Activated naive CD4-positive, alpha-beta T cell treated with anti-CD3 and anti-CD28 coated beads, Interleukin-2, amount 50 U/mL, for 72 hours (primary cell): ENCODE measurements around the gene BTAF1. TPM values are rescaled to one million over a fixed set of nuclear protein-coding genes. Genes with fewer than 3 reads are reported as not detected.
"Not testable (repeated sequence)": the region's sequence is repeated elsewhere in the genome, so short reads cannot be mapped to it uniquely, and the experiment has no call there.

ENCODE experiments used
- ATAC-seq, 2 donors: fragments of 150-1000 bp; cut with Tn5 transposase; 2 replicates each; pipeline ENCODE4 v1.10.0; 2021; ENCODE audit warnings: mild to moderate bottlenecking in 2 of 2, moderate library complexity in 2 of 2
- DNase-seq, 2 donors: peaks; one replicate each; pipeline ENCODE4 v3.0.0; 2021 to 2022; ENCODE audit warnings: low spot score in 2 of 2
- H3K27ac Mint-ChIP-seq, 2 donors: one replicate each; pipeline ENCODE4 v1.8.0; 2022; ENCODE audit warnings: mild to moderate bottlenecking in 2 of 2, mixed read lengths in 2 of 2
- H3K36me3 Mint-ChIP-seq, 2 donors: one replicate each; pipeline ENCODE4 v1.8.0; 2022; ENCODE audit warnings: mixed read lengths in 2 of 2
- H3K9me3 Mint-ChIP-seq, 2 donors: one replicate each; pipeline ENCODE4 v1.8.0; 2022; ENCODE audit warnings: mixed read lengths in 2 of 2
- total RNA-seq, 2 donors: library from RNA; stranded (reverse); gene quantifications; one replicate each; pipeline ENCODE4 v1.2.3, GENCODE V29; 2022

The BTAF1 gene
- 10 to 100 TPM; 72.9 to 74.2 TPM for total RNA-seq

- no peaks in the 10 kb centered on the region for H3K9me3 Mint-ChIP-seq
- ATAC-seq: peak; percentile 98 to 99
- H3K36me3 Mint-ChIP-seq: peaks cover 18 to 28% of the 10 kb centered on the region in 2 donors
- H3K27ac Mint-ChIP-seq: peak within 1 kb of the TSS; percentile 99 to 100
- DNase-seq: peak; percentile 83 to 90
Observed at GRCh38 chr10:91923371-91924211, at the start of gene BTAF1. BTAF1 (plus strand) TSS chr10:91923770; CDS start chr10:91924077, 307 bp downstream.

- DNase-seq: no peak
- H3K27ac Mint-ChIP-seq: peak overlapping the region in 1 of 2 donors; percentile 12
Observed at GRCh38 chr10:91875156-91875555, 48.4 kb upstream of the BTAF1 start.

GRCh38 chr10:91875779-91876178 is 47.8 kb upstream of the BTAF1 start:
- no peak for DNase-seq
- peak; percentile 41 to 65 for ATAC-seq
- Mint-ChIP-seq H3K36me3 (no peaks in the 10 kb centered on the region), H3K9me3 (no peaks in the 10 kb centered on the region), H3K27ac (no peak overlapping the region)

More at GRCh38 chr10:91875156-91875555, 48.4 kb upstream of the BTAF1 start:
- no peak for ATAC-seq
- no peaks in the 10 kb centered on the region for H3K36me3 Mint-ChIP-seq
- H3K9me3 Mint-ChIP-seq: no peaks in the 10 kb centered on the region

GRCh38 chr10:91879515-91880170 is 43.9 kb upstream of the BTAF1 start:
- DNase-seq (no peak), ATAC-seq (no peak)
- no peaks in the 10 kb centered on the region for H3K36me3 Mint-ChIP-seq
- H3K9me3 Mint-ChIP-seq: no peaks in the 10 kb centered on the region
- H3K27ac Mint-ChIP-seq: no peak overlapping the region

- Mint-ChIP-seq H3K27ac (no peak overlapping the region), H3K36me3 (no peaks in the 10 kb centered on the region)
Observed at GRCh38 chr10:91880310-91880709, 43.3 kb upstream of the BTAF1 start.

GRCh38 chr10:91883549-91884444 is 39.8 kb upstream of the BTAF1 start:
- no peak for DNase-seq
- no peaks in the 10 kb centered on the region for H3K9me3 Mint-ChIP-seq
- no peak for ATAC-seq
- H3K27ac Mint-ChIP-seq: no peak overlapping the region
- H3K36me3 Mint-ChIP-seq: peaks cover 0 to 4% of the 10 kb centered on the region in 2 donors

More at GRCh38 chr10:91880310-91880709, 43.3 kb upstream of the BTAF1 start:
- DNase-seq (no peak), ATAC-seq (no peak)
- H3K9me3 Mint-ChIP-seq: no peaks in the 10 kb centered on the region

- Mint-ChIP-seq H3K36me3 (peaks cover 0 to 7% of the 10 kb centered on the region in 2 donors), H3K9me3 (no peaks in the 10 kb centered on the region), H3K27ac (no peak overlapping the region)
- DNase-seq (no peak), ATAC-seq (no peak)
Observed at GRCh38 chr10:91884536-91884935, 39.0 kb upstream of the BTAF1 start.

- ATAC-seq: no peak
- no peak overlapping the region for H3K27ac Mint-ChIP-seq
- DNase-seq: no peak
- peaks cover 0 to 8% of the 10 kb centered on the region in 2 donors for H3K36me3 Mint-ChIP-seq
- no peaks in the 10 kb centered on the region for H3K9me3 Mint-ChIP-seq
Observed at GRCh38 chr10:91885362-91886079, 38.0 kb upstream of the BTAF1 start.

- H3K36me3 Mint-ChIP-seq: peaks cover 0 to 8% of the 10 kb centered on the region in 2 donors
- H3K27ac Mint-ChIP-seq: no peak overlapping the region
- DNase-seq (no peak), ATAC-seq (no peak)
- no peaks in the 10 kb centered on the region for H3K9me3 Mint-ChIP-seq
Observed at GRCh38 chr10:91886954-91887271, 36.7 kb upstream of the BTAF1 start.

- Mint-ChIP-seq H3K36me3 (peaks cover 0 to 8% of the 10 kb centered on the region in 2 donors), H3K9me3 (no peaks in the 10 kb centered on the region), H3K27ac (no peak overlapping the region)
- DNase-seq: peak in 1 of 2 donors; percentile 22
- ATAC-seq: peak; percentile 64 to 82
Observed at GRCh38 chr10:91887272-91888076, 36.1 kb upstream of the BTAF1 start.

GRCh38 chr10:91891125-91892001 is 32.2 kb upstream of the BTAF1 start:
- Mint-ChIP-seq H3K36me3 (peaks cover 0 to 8% of the 10 kb centered on the region in 2 donors), H3K27ac (peak overlapping the region in 1 of 2 donors; percentile 70), H3K9me3 (no peaks in the 10 kb centered on the region)
- ATAC-seq (peak in 1 of 2 donors; percentile 34), DNase-seq (no peak)

- H3K9me3 Mint-ChIP-seq: no peaks in the 10 kb centered on the region
- H3K36me3 Mint-ChIP-seq: peaks cover 0 to 4% of the 10 kb centered on the region in 2 donors
- DNase-seq: no peak
- no peak for ATAC-seq
- no peak overlapping the region for H3K27ac Mint-ChIP-seq
Observed at GRCh38 chr10:91893051-91893450, 30.5 kb upstream of the BTAF1 start.

GRCh38 chr10:91894261-91894685 is 29.3 kb upstream of the BTAF1 start:
- ATAC-seq, H3K36me3 Mint-ChIP-seq, DNase-seq, H3K9me3 Mint-ChIP-seq, H3K27ac Mint-ChIP-seq: not testable (repeated sequence)

- Mint-ChIP-seq H3K27ac (no peak overlapping the region), H3K36me3 (no peaks in the 10 kb centered on the region), H3K9me3 (no peaks in the 10 kb centered on the region)
- ATAC-seq (no peak), DNase-seq (no peak)
Observed at GRCh38 chr10:91896212-91896756, 27.3 kb upstream of the BTAF1 start.
